ENCODE data around the gene KRTAP4-8.
"Not testable (repeated sequence)": the region's sequence is repeated elsewhere in the genome, so short reads cannot be mapped to it uniquely, and the experiment has no call there.

KRTAP4-8 gene

DNA sequence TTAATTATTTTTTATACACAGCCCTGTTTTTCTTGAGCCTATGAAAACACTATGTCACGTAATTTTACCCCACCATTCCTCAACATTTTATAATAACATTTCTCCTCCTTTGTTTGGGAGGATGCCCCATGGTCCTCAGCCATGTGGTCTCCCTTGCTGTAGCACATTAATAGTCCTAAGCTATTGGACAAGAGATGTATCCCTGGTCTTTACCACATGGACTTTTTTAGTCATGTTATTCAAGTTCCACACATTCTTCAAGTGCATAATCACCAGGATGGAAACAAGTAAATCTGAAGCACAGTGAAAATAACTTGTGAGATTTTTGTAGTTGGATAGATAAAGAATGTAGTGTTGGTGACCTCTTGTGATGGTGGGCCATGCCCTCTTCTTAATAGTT lies 36.0 kb downstream of the KRTAP4-8 start:
- Histone ChIP-seq H3K4me2 (no peak overlapping the region), H3K9me3 (0 out of 2 replicates have a peak, but pooled peaks cover 6% of the 10 kb centered on the region), H3K36me3 (no peaks in the 10 kb centered on the region), H4K20me1 (no peaks in the 10 kb centered on the region), H3K9ac (no peak overlapping the region), H3K4me3 (no peak overlapping the region), H3K27me3 (no peaks in the 10 kb centered on the region), H3K27ac (no peak overlapping the region), H3K4me1 (no peaks in the 10 kb centered on the region)
- TF ChIP-seq Cebpa-rat (IDR thresholded peaks at IDR 0.05) = no peak

DNA sequence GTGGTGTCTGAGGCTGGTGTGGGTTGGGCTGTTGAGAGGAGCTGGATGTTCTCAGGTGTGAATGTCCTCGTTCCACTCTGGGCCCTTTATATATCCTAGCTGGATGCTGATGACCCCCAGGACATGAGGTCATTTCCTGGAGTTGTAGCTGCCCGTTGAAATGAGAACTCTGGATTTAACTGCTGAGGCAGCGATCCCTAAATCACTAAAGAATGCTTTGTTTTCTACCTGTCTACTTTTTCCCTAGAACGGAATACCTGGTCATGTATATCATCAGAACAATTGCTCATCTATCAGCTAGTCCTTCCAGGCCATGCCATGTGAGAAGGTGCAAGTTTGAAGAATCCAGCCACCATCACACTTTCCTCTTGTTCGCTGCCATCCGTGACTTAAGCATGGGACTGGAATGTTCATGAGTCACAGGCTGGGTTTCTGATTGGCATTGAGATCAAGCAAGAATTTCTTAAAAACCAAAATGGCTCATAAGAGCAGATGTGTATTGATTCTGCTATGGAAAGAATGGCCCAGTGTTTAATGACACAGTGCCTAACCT lies 37.8 kb downstream of the KRTAP4-8 start, which contains the start of gene KRTAP2-3:
Gene KRTAP2-3 (minus strand): TSS at position 63 of the 553 bp plus-strand sequence. CDS start 64 bp downstream, outside the sequence.
- Histone ChIP-seq H4K20me1 (no peaks in the 10 kb centered on the region), H3K4me1 (no peaks in the 10 kb centered on the region), H3K27me3 (no peaks in the 10 kb centered on the region), H3K9ac (no peak within 1 kb of the TSS), H3K9me3 (0 out of 2 replicates have a peak, but pooled peaks cover 6% of the 10 kb centered on the region), H3K36me3 (no peaks in the 10 kb centered on the region), H3K4me3 (no peak within 1 kb of the TSS), H3K27ac (no peak within 1 kb of the TSS), H3K4me2 (no peak within 1 kb of the TSS)
- TF ChIP-seq Cebpa-rat (IDR thresholded peaks at IDR 0.05) = no peak

DNA sequence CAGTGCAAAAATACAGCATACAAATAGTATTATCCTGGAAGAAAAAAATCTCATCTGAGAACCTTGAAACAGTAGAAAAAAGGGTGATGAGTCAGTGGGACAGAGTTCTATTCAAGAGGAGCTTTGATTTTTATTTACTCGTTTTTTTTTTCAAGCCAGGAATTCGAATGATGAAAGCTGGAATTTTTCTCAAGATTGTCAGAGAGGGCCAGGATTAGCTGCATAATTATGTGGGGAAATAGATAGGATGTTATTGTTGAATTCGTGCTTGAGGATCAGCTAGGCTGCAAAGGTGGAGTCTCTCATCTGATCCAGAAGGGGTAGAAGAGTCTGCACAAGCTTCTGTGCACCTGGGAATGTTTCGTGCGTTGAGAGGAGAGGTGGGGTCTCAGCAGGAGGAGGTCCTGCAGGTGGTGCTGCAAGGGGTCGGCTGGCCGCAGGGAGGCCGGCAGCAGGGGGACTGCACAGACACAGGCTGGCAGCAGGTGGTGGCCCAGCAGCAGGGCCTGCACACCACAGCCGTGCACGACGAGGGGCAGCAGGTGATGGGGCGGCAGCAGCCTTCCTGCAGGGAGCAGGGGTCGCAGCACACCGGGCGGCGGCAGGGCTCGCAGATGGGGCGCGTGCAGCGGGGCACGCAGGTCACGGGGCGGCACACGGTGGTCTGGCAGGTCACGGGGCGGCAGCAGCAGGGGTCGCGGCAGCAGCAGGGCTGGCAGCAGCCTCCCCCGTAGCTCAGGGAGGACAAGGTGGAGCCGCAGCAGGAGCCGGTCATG lies 38.5 kb downstream of the KRTAP4-8 start:
- H3K4me2 ChIP-seq, H3K36me3 ChIP-seq, H3K4me3 ChIP-seq, H4K20me1 ChIP-seq, H3K9ac ChIP-seq, H3K9me3 ChIP-seq, H3K4me1 ChIP-seq, H3K27me3 ChIP-seq, H3K27ac ChIP-seq: not testable (repeated sequence)

DNA sequence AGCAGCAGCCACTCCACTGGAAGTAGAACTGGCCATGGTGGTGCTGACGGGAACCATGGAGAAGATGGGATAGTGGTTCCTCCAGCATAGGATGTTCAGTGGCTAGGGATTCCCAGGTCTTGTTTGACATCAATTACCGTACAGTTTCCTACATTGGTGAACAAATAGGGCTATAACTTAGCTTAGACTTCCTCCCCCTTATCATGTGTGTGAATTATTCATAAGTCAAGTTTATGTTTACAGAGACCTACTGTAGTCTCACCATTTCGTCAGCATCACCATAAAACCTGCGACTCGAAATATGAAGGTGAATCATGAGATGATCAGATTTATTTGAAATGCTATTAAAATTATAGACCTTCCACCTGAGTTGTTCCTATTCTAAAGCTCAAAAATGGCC lies 39.2 kb downstream of the KRTAP4-8 start:
- no peak for TF ChIP-seq Cebpa-rat (IDR thresholded peaks at IDR 0.05)
- Histone ChIP-seq H3K36me3 (no peaks in the 10 kb centered on the region), H3K27me3 (no peaks in the 10 kb centered on the region), H3K27ac (no peak overlapping the region), H3K4me2 (no peak overlapping the region), H4K20me1 (no peaks in the 10 kb centered on the region), H3K9ac (no peak overlapping the region), H3K9me3 (0 out of 2 replicates have a peak, but pooled peaks cover 6% of the 10 kb centered on the region), H3K4me3 (no peak overlapping the region), H3K4me1 (no peaks in the 10 kb centered on the region)

DNA sequence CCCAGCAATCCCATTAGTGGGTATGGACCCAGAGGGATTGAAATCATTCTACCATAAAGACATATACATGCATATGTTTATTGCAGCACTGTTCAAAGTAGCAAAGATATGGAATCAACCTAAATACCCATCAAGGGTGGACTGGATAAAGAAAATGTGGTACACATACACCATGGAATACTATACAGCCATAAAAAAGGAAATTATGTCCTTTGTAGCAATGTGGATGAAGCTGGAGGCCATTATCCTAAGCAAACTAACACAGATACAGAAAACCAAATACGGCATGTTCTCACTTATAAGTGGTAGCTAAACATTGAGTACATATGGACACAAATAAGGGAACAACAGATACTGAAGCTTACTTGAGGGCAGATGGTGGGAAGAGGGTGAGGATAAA lies 40.4 kb downstream of the KRTAP4-8 start:
- no peak for TF ChIP-seq Cebpa-rat (IDR thresholded peaks at IDR 0.05)
- Histone ChIP-seq H3K36me3 (no peaks in the 10 kb centered on the region), H3K9me3 (peaks cover 6% of the 10 kb centered on the region; the same call in 1 of the 2 replicates), H3K27me3 (no peaks in the 10 kb centered on the region), H3K4me1 (no peaks in the 10 kb centered on the region), H3K27ac (no peak overlapping the region), H3K9ac (no peak overlapping the region), H4K20me1 (no peaks in the 10 kb centered on the region), H3K4me2 (no peak overlapping the region), H3K4me3 (no peak overlapping the region)

DNA sequence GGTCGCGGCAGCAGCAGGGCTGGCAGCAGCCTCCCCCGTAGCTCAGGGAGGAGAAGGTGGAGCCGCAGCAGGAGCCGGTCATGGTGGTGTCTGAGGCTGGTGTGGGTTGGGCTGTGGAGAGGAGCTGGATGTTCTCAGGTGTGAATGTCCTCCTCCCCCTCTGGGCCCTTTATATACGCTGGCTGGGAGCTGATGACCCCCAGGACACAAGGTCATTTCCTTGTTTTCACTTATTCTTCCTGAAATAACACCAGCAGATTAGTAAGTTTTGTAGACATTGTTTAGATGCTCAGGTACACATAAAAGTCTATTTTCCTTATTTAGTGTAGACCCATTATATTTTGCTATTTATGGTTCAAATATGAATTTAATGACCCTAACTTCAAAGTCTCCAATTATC lies 42.8 kb downstream of the KRTAP4-8 start, which contains the start of gene KRTAP2-2:
Gene KRTAP2-2 (minus strand): TSS at position 101 of the 400 bp plus-strand sequence. CDS start 19 bp downstream, at position 82.
- not testable (repeated sequence) for H3K9me3 ChIP-seq, H3K4me2 ChIP-seq, H3K4me1 ChIP-seq, H3K27me3 ChIP-seq, H3K27ac ChIP-seq, H3K36me3 ChIP-seq, H3K4me3 ChIP-seq, H3K9ac ChIP-seq, H4K20me1 ChIP-seq

GRCh38 chr17:41054556-41054955 lies 43.4 kb downstream of the KRTAP4-8 start:
- not testable (repeated sequence) for H3K27ac ChIP-seq, H3K4me3 ChIP-seq, H3K9me3 ChIP-seq, H3K4me2 ChIP-seq, H3K27me3 ChIP-seq, H3K9ac ChIP-seq, H4K20me1 ChIP-seq, H3K4me1 ChIP-seq, H3K36me3 ChIP-seq

GRCh38 chr17:41054025-41054424 lies 43.9 kb downstream of the KRTAP4-8 start:
- H3K4me1 ChIP-seq = no peaks in the 10 kb centered on the region
- H3K4me3 ChIP-seq = no peak overlapping the region
- H4K20me1 ChIP-seq = no peaks in the 10 kb centered on the region
- peaks cover 6% of the 10 kb centered on the region; the same call in 1 of the 2 replicates for H3K9me3 ChIP-seq
- H3K9ac ChIP-seq = no peak overlapping the region
- no peaks in the 10 kb centered on the region for H3K27me3 ChIP-seq
- H3K36me3 ChIP-seq = no peaks in the 10 kb centered on the region
- no peak overlapping the region for H3K4me2 ChIP-seq
- no peak overlapping the region for H3K27ac ChIP-seq
- no peak for TF ChIP-seq Cebpa-rat (IDR thresholded peaks at IDR 0.05)

- H3K9ac ChIP-seq = no peak overlapping the region
- no peak overlapping the region for H3K27ac ChIP-seq
- no peak for TF ChIP-seq Cebpa-rat (IDR thresholded peaks at IDR 0.05)
- H3K36me3 ChIP-seq = no peaks in the 10 kb centered on the region
- H3K4me1 ChIP-seq = no peaks in the 10 kb centered on the region
- no peaks in the 10 kb centered on the region for H4K20me1 ChIP-seq
- peaks cover 4% of the 10 kb centered on the region; the same call in 1 of the 2 replicates for H3K9me3 ChIP-seq
- no peaks in the 10 kb centered on the region for H3K27me3 ChIP-seq
- no peak overlapping the region for H3K4me3 ChIP-seq
- H3K4me2 ChIP-seq = no peak overlapping the region
These were observed 45.4 kb downstream of the KRTAP4-8 start for GRCh38 chr17:41052566-41052965.

- Histone ChIP-seq H3K9ac (no peak overlapping the region), H3K9me3 (no peaks in the 10 kb centered on the region; the same call in 1 of the 2 replicates), H3K36me3 (no peaks in the 10 kb centered on the region), H3K27ac (no peak overlapping the region), H3K4me1 (no peaks in the 10 kb centered on the region), H4K20me1 (no peaks in the 10 kb centered on the region), H3K4me2 (no peak overlapping the region), H3K4me3 (no peak overlapping the region), H3K27me3 (no peaks in the 10 kb centered on the region)
- TF ChIP-seq Cebpa-rat (IDR thresholded peaks at IDR 0.05) = no peak
These were observed 48.8 kb downstream of the KRTAP4-8 start for GRCh38 chr17:41049110-41049509.

All from BLaER1 (cell line).